Esophagus squamous epithelium (tissue), 5 donors: ENCODE measurements around the gene RSAD2. TPM values are rescaled to one million over a fixed set of nuclear protein-coding genes. Genes with fewer than 3 reads are reported as not detected.
"Not testable (repeated sequence)": the region's sequence is repeated elsewhere in the genome, so short reads cannot be mapped to it uniquely, and the experiment has no call there.

Experiments used
- DNase-seq: peaks from one replicate; lab custom pipeline; 2025; lab: John Stamatoyannopoulos, UW
- H3K27ac ChIP-seq, 4 donors: fragments of 200-600 bp; sonication (generic); one replicate each; pipeline ENCODE4 v1.5.1; 2016 to 2019; ENCODE audit warnings: mild to moderate bottlenecking in 1 of 4
- H3K27me3 ChIP-seq, 4 donors: fragments of 200-600 bp; sonication (generic); 1 replicate in 3 of 4; 2 replicates in 1 of 4; pipeline versions ENCODE4 v1.5.1 to v1.6.0; 2017 to 2021; ENCODE audit warnings: antibody characterized with exemption in 1 of 4
- H3K36me3 ChIP-seq, 3 donors: fragments of 200-600 bp; sonication (generic); one replicate each; pipeline ENCODE4 v1.5.1; 2016 to 2019
- H3K4me1 ChIP-seq, 3 donors: fragments of 200-600 bp; sonication (generic); one replicate each; pipeline ENCODE4 v1.5.1; 2017 to 2019
- H3K4me3 ChIP-seq, 4 donors: fragments of 200-600 bp; sonication (generic); 1 replicate in 3 of 4; 2 replicates in 1 of 4; pipeline ENCODE4 v1.5.1; 2016 to 2019; ENCODE audit warnings: mild to moderate bottlenecking in 2 of 4, moderate library complexity in 1 of 4
- H3K9me3 ChIP-seq, 3 donors: fragments of 200-600 bp; sonication (generic); one replicate each; pipeline ENCODE4 v1.5.1; 2016 to 2019
- POLR2A ChIP-seq, 4 donors: fragments of 450-650 bp; IDR thresholded peaks; one replicate each; pipeline ENCODE4 v1.6.1; 2017; ENCODE audit warnings: antibody characterized with exemption in 4 of 4, mild to moderate bottlenecking in 4 of 4, moderate library complexity in 3 of 4
- WGBS, 2 donors: methylation state at CpG; one replicate each; pipeline ENCODE4 v1.1.5; 2018; 5-methylcytosine and 5-hydroxymethylcytosine counted together
- intact Hi-C: fragments of 100-400 bp; cut with DNase I; formaldehyde crosslinking; loops from one replicate; pipeline ENCODE4 v1.15.0; 2022
- total RNA-seq, 4 donors: library from RNA; depleted of rRNA; stranded (reverse); fragments of >200 nt; gene quantifications; one replicate each; pipeline ENCODE4 v1.1.0, GENCODE V29; 2016
- TF ChIP-seq, protein P1 (sequence below), 6 experiments: fragments of 450-650 bp in 4 of 6; fragments of 200-600 bp in 2 of 6; sonication (generic) in 2 of 6; IDR thresholded peaks; one replicate each; pipeline ENCODE4 v1.5.1; 2016 to 2019; ENCODE audit warnings: antibody characterized with exemption in 6 of 6, mild to moderate bottlenecking in 4 of 6, moderate library complexity in 4 of 6
- donor health status: DM: yes; HTN: yes; CAD: no.

Gene RSAD2
- total RNA-seq, 4 donors from 2014 or later, result 0.15 to 4.3 (median 0.66) TPM

DNA sequence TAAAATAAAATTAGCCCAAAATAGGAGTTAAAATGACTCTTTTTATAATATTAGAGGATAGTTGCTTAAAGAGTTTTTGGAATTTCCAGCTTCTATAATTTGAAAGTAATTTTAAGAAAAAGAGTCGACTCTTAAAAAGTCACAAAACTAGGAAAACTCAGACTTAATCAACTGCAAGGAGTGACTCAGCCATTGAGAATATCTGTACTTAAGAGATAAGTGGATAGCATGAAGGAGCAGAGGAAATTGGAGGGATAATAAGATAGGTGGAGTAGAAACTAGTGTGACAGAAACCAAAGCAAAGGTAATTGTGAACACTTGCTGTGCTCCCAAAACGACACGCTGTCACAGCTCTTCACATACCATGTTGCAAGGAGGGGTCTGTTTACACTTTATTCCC lies 8.4 kb downstream of the RSAD2 start:
- Histone ChIP-seq H3K27me3 (no peaks in the 10 kb centered on the region), H3K4me1 (no peaks in the 10 kb centered on the region), H3K9me3 (no peaks in the 10 kb centered on the region), H3K36me3 (peaks cover 0 to 4% (median 0%) of the 10 kb centered on the region in 3 donors), H3K4me3 (no peak overlapping the region), H3K27ac (no peak overlapping the region)
- no peak for TF ChIP-seq POLR2A (IDR thresholded peaks at IDR 0.05)
- TF ChIP-seq, protein P1, sequence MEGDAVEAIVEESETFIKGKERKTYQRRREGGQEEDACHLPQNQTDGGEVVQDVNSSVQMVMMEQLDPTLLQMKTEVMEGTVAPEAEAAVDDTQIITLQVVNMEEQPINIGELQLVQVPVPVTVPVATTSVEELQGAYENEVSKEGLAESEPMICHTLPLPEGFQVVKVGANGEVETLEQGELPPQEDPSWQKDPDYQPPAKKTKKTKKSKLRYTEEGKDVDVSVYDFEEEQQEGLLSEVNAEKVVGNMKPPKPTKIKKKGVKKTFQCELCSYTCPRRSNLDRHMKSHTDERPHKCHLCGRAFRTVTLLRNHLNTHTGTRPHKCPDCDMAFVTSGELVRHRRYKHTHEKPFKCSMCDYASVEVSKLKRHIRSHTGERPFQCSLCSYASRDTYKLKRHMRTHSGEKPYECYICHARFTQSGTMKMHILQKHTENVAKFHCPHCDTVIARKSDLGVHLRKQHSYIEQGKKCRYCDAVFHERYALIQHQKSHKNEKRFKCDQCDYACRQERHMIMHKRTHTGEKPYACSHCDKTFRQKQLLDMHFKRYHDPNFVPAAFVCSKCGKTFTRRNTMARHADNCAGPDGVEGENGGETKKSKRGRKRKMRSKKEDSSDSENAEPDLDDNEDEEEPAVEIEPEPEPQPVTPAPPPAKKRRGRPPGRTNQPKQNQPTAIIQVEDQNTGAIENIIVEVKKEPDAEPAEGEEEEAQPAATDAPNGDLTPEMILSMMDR (IDR thresholded peaks at IDR 0.05), result no peak
- WGBS, 2 donors, result 83 to 85% methylated on average over 3 of the region's 3 CpGs
- no peak for DNase-seq
- intact Hi-C loops, result no loop called here

- H3K27me3 ChIP-seq, result no peaks in the 10 kb centered on the region
- TF ChIP-seq, protein P1 (IDR thresholded peaks at IDR 0.05), result no peak
- no peak for TF ChIP-seq POLR2A (IDR thresholded peaks at IDR 0.05)
- no peaks in the 10 kb centered on the region for H3K4me1 ChIP-seq
- 55 to 61% methylated on average over 3 of the region's 3 CpGs for WGBS, 2 donors
- H3K4me3 ChIP-seq, result no peak overlapping the region
- no peak for DNase-seq
- no peaks in the 10 kb centered on the region for H3K9me3 ChIP-seq
- no peak overlapping the region for H3K27ac ChIP-seq
- intact Hi-C loops, result no loop called here
- H3K36me3 ChIP-seq, result peaks cover 0 to 4% (median 0%) of the 10 kb centered on the region in 3 donors
Observed at GRCh38 chr2:6887751-6888192, 10.2 kb downstream of the RSAD2 start.

GRCh38 chr2:6888724-6889123 lies 11.1 kb downstream of the RSAD2 start:
- no peak for DNase-seq
- Histone ChIP-seq H3K36me3 (peaks cover 0 to 4% (median 0%) of the 10 kb centered on the region in 3 donors), H3K9me3 (no peaks in the 10 kb centered on the region), H3K27me3 (no peaks in the 10 kb centered on the region), H3K4me3 (no peak overlapping the region), H3K27ac (no peak overlapping the region), H3K4me1 (no peaks in the 10 kb centered on the region)
- 76 to 95% methylated on average over 4 of the region's 4 CpGs for WGBS, 2 donors
- TF ChIP-seq, protein P1 (IDR thresholded peaks at IDR 0.05), result no peak
- TF ChIP-seq POLR2A (IDR thresholded peaks at IDR 0.05), result no peak
- intact Hi-C loops, result no loop called here

DNA sequence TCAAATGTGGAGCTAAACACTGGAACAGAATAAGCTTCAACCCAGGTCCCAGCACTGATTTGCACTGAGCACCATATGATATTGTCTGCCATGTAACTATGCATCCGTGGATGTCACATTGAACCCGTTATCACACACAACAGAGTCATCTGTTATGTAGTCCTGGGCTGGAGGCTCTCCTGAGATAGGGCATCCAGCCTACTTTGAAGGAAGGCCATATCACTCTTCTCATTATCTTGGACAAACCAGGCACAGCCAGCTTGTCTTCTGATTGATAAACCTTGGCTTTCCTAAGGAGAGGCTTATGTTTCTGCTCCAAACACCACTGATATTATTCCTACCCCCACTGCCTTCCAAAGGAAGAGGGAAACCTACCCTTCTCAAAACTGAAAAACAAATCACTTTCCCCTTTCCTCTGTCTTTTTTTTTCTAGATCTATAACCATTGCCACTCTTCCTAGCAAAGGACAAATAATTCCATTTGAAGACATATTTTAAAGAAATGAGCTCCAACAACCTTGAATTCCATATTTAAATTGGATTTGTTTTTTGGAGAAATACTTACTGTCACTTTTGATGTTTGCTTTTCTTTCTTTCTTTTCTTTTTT lies 16.4 kb downstream of the RSAD2 start:
- no peak for TF ChIP-seq POLR2A (IDR thresholded peaks at IDR 0.05)
- TF ChIP-seq, protein P1 (IDR thresholded peaks at IDR 0.05), result no peak
- H3K4me3 ChIP-seq, result no peak overlapping the region
- H3K27ac ChIP-seq, result no peak overlapping the region
- 67 to 100% methylated on average over 2 of the region's 2 CpGs for WGBS, 2 donors
- intact Hi-C loops, result loop anchor here (10.0 kb wide), 1 partner anchor 151 kb away; no protein-coding TSS in a partner anchor
- H3K4me1 ChIP-seq, result no peaks in the 10 kb centered on the region
- H3K27me3 ChIP-seq, result no peaks in the 10 kb centered on the region
- no peaks in the 10 kb centered on the region for H3K9me3 ChIP-seq
- no peak for DNase-seq
- peaks cover 0 to 4% (median 0%) of the 10 kb centered on the region in 3 donors for H3K36me3 ChIP-seq

GRCh38 chr2:6896930-6897759 lies 19.6 kb downstream of the RSAD2 start:
- DNase-seq, result no peak
- Histone ChIP-seq H3K4me3 (no peak overlapping the region), H3K27ac (no peak overlapping the region), H3K4me1 (no peaks in the 10 kb centered on the region), H3K36me3 (no peaks in the 10 kb centered on the region), H3K27me3 (no peaks in the 10 kb centered on the region), H3K9me3 (no peaks in the 10 kb centered on the region)
- WGBS, 2 donors, result 61 to 66% methylated on average over 5 of the region's 5 CpGs
- no peak for TF ChIP-seq POLR2A (IDR thresholded peaks at IDR 0.05)
- TF ChIP-seq, protein P1 (IDR thresholded peaks at IDR 0.05), result peak; percentile 37 to 74 (median 64)
- intact Hi-C loops, result loop anchor here (10.0 kb wide), 1 partner anchor 148 kb away; no protein-coding TSS in a partner anchor

DNA sequence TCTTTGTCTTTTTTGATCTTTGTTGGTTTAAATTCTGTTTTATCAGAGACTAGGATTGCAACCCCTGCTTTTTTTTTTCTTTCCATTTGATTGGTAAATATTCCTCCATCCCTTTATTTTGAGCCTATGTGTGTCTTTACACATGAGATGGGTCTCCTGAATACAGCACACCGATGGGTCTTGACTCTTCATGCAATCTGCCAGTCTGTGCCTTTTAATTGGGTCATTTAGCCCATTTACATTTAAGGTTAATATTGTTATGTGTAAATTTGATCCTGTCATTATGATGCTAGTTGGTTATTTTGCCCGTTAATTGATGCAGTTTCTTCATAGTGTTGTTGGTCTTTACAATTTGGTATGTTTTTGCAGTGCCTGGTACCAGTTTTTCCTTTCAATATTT lies 25.0 kb downstream of the RSAD2 start:
- H3K4me3 ChIP-seq, intact Hi-C loops, H3K9me3 ChIP-seq, H3K36me3 ChIP-seq, H3K27me3 ChIP-seq, H3K27ac ChIP-seq, H3K4me1 ChIP-seq, DNase-seq: not testable (repeated sequence)
- 81 to 88% methylated on average over 2 of the region's 2 CpGs for WGBS, 2 donors
